ENCODE results near the gene RXFP1.
"Not testable (repeated sequence)": the region's sequence is repeated elsewhere in the genome, so short reads cannot be mapped to it uniquely, and the experiment has no call there.

The RXFP1 gene

DNA sequence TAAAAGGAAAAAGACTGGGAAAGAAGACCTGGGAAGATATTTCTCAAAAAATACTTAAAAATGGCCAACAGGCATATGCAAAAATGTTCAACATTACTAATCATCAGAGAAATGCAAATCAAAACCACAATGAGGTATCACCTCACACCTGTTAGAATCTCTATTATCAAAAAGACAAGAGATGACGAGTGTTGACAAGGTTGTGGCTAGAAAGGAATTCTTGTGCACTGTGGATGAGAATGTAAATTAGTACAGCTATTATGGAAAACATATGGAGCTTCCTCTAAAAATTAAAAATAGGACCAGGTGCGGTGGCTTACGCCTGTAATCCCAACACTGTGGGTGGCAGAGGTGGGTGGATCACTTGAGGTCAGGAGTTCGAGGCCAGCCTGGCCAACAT lies 100.0 kb downstream of the RXFP1 start:
- DNase-seq = no peak

DNA sequence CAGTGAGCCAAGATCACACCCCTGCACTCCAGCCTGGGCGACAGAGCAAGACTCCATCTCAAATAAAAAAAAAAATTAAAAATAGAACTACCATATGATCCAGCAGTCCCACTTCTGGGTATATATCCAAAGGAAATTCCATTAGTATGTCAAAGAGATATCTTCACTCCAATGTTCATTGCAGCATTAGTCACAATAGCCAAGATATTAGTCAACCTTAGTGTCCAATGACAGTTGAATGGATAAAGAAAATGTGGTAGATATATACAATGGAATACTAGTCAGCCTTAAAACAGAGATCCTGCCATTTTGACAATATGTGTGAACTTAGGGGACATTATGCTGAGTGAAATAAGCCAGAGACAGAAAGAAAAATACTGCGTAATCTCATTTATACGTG lies 100.6 kb downstream of the RXFP1 start:
- DNase-seq = no peak

- no peak for DNase-seq
Observed at GRCh38 chr4:158624889-158625478, 103.3 kb downstream of the RXFP1 start.

- DNase-seq = no peak
Observed at GRCh38 chr4:158625544-158625943, 103.9 kb downstream of the RXFP1 start.

DNA sequence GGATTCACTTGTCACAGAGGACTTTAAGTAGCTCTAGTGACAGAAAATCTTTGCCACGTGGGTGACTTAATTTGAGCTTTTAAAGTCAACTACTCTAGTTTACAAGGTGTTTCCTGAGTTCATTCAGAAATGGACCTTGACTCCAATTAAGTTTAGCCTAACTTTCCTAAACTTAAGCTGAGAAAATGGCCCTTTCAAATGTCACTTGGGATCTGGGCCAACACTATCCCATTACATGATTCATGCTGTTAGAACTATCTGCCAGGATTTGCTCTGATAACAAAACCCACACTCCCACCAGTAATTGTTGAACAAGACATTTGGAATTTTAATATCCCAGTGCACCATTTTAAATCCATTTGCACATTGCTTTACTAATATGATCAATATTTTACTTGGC lies 109.2 kb downstream of the RXFP1 start:
- no peak for DNase-seq

GRCh38 chr4:158636619-158637018 lies 114.9 kb downstream of the RXFP1 start:
- no peak for DNase-seq

- DNase-seq = no peak
Observed at GRCh38 chr4:158644356-158644755, 122.7 kb downstream of the RXFP1 start.

DNA sequence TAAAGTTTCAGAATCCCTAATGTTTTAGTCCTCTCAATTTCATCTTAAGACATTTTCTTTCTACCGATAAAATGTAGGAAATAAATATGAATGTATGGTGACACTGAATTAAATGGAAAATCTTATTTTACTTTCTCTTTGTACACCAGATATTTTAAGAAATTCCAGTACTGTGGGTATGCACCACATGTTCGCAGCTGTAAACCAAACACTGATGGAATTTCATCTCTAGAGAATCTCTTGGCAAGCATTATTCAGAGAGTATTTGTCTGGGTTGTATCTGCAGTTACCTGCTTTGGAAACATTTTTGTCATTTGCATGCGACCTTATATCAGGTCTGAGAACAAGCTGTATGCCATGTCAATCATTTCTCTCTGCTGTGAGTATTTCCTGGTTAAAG lies 123.1 kb downstream of the RXFP1 start:
- DNase-seq = no peak

DNA sequence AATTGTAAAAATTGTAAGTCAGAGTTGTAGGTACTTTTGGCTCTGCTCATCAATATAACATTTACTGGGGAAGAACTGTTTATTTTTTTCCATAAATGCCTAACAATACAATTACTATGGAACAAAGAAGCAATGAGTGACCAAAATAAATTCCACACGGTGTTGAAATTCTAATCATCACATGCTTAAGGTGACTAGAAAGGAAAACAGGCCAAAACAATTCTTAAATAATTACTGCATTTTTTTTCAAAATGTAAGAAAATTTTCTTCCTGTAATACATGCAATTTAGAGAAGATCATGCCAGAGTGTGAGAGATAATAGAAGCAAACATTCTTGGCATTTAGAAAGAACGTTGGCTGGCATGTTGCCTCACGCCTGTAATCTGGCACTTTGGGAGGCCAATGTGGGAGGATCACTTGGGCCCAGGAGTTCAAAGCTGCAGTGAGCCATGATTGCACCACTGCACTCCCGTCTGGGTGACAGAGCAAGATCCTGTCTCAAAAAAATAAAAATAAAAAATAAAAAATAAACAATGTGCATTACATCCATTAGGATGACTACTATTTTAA lies 127.5 kb downstream of the RXFP1 start:
- DNase-seq = no peak

DNA sequence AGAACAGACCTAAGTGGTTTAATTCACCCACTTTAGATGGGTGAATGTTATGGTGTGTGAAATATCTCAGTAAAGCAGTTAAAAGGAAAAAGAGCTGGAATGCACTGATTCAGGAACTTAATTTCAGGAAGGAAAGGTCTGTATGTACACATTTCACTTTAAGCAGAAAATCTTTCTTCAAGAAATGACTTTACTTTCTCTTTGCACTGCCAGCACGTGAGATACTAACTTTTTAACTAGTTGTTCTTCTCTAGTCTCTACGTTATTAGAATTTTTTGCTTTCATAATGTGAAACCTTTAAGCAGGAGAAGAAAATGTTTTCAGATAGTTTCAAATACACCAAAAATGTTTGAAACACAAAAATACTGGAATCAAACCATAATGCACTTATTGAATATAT lies 131.2 kb downstream of the RXFP1 start:
- DNase-seq = no peak

GRCh38 chr4:158656439-158656838 lies 134.8 kb downstream of the RXFP1 start:
- DNase-seq = no peak

- DNase-seq = no peak
Observed at GRCh38 chr4:158657291-158657690, 135.6 kb downstream of the RXFP1 start.

GRCh38 chr4:158663255-158663654 lies 141.6 kb downstream of the RXFP1 start:
- not testable (repeated sequence) for DNase-seq

- DNase-seq = not testable (repeated sequence)
Observed at GRCh38 chr4:158663707-158664625, 142.3 kb downstream of the RXFP1 start.

DNA sequence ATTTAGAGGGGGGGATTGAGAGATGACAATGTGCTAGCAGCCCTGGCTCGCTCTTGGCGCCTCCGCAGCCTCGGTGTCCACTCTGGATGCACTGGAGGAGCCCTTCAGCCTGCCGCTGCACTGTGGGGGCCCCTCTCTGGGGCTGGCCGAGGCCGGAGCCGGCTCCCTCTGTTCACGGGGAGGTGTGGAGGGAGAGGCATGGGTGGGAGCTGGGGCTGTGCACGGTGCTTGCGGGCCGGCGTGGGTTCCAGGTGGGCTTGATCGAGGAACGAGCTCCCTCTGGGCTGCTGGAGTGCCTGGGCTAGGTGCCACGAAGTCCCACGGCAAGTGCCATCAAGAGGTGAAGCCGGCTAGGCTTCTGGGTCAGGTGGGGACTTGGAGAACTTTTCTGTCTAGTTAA lies 143.1 kb downstream of the RXFP1 start:
- no peak for DNase-seq

GRCh38 chr4:158666892-158667291 lies 145.2 kb downstream of the RXFP1 start:
- no peak for DNase-seq

DNA sequence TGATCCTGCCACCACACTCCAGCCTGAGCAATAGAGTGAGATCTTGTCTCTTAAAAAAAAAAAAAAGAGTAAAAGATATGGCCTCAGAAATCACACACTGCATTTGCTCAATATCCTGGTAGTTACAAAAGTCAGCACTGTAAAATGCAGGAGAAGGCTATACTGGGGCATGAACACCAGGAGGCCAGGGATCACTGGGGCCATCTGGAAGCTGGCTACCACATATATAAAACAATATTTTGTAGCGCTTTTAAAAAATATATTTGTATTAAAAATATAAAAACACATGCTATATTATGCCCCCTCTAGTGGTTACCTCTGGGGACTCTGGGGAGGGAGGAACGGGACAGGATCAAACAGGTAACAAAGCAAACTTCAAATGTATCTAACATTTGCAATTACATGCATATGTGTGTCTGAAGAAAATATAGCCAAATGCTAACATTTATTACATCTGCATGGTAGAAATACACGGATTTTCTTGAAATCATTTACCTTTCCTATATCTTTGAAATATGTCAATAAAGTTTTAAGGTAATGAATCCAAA lies 146.0 kb downstream of the RXFP1 start:
- DNase-seq = no peak

- DNase-seq = no peak
Observed at GRCh38 chr4:158669310-158669709, 147.6 kb downstream of the RXFP1 start.

DNA sequence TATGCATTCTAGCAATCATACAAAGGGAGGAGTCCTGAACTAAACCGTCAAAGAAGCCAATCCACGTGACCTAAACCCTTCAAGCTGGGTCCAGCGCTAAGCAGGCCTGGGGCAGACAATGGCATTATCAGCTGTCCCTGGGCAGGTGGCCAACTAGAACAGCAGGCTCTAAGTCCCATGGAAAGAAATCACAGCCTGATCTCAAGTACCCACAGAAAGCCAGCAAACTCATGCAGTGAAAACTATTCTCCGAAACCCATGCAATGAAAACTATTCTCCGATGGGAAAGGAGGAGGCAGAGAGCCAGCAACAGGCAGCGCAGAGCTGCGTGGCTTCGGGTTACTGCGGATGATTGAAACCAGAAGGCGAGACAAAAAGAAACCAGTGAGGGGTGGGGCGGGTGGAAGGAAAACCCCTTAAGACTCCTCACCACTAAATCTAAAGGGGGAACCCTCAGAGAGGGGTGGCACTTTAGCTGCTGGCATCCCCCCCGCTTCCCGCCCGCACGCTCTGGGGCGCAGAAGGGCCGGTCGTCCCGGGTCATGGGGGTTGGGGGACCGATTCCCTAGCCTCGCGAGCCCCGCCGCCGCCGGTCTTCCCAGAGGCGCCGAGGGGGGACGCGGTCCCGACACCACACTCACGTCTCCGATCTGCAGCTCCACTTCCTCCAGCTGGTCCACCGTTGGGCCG lies 149.4 kb downstream of the RXFP1 start:
- peak; percentile 40 for DNase-seq

GRCh38 chr4:158671665-158671914 lies 149.9 kb downstream of the RXFP1 start, which contains the start of gene C4orf46:
Gene C4orf46, minus strand, starts transcription at chr4:158671887. Its CDS starts 86 bp downstream, at chr4:158671801.
- DNase-seq = no peak

- DNase-seq = peak; percentile 91
Observed at GRCh38 chr4:158671915-158672806, 150.5 kb downstream of the RXFP1 start, which contains the start of gene ETFDH. Gene ETFDH, plus strand, starts transcription at chr4:158672296. Its CDS starts 161 bp downstream, at chr4:158672457.

- no peak for DNase-seq
Observed at GRCh38 chr4:158673633-158674032, 152.0 kb downstream of the RXFP1 start.

Measured in activated CD4-positive, CD25-positive, alpha-beta regulatory T cell treated with anti-CD3 and anti-CD28 coated beads, Interleukin-2, amount 50 U/mL, for 72 hours (primary cell).